ENCODE data around the gene ADAMTS17.

Gene ADAMTS17

DNA sequence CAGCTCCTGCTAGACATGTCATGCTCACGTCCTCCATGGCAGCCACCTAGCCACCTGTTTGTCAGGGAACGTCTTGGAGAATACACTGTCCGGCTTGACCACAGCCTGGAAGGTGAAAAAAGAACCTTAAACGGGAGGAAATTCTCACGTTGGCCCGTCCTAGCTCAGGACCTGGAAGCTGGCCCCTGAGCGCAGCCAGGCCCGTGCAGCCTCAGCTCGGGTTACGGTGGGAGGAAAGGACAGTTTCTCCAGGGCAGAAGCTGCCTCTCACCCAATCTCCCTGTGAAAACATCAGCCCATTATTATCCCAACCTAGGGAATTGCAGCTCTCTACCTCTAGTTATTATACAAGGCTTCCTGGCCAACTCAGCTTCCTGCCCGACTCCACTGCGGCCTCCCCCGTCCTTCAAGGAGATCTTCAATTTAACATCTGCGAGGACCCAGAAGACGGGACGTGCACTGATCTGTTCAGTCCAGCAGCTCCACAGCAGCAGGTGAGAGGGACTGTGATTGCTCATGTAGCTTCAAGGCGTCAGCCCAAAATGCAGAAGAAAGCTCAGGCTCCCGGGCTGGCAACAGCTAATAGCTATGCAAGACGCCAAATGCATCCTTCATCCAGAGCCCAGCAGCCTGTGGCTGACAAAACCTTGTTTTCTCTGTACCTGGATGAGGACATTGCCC lies 84.7 kb downstream of the ADAMTS17 start:
- no peak overlapping the region for H3K4me3 ChIP-seq (ENCODE audit: low read length)
- DNase-seq (ENCODE audit: low read depth) = no peak
- TF ChIP-seq, protein P1, sequence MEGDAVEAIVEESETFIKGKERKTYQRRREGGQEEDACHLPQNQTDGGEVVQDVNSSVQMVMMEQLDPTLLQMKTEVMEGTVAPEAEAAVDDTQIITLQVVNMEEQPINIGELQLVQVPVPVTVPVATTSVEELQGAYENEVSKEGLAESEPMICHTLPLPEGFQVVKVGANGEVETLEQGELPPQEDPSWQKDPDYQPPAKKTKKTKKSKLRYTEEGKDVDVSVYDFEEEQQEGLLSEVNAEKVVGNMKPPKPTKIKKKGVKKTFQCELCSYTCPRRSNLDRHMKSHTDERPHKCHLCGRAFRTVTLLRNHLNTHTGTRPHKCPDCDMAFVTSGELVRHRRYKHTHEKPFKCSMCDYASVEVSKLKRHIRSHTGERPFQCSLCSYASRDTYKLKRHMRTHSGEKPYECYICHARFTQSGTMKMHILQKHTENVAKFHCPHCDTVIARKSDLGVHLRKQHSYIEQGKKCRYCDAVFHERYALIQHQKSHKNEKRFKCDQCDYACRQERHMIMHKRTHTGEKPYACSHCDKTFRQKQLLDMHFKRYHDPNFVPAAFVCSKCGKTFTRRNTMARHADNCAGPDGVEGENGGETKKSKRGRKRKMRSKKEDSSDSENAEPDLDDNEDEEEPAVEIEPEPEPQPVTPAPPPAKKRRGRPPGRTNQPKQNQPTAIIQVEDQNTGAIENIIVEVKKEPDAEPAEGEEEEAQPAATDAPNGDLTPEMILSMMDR (conservative IDR thresholded peaks at IDR 0.05; ENCODE audit: low read length) = no peak

DNA sequence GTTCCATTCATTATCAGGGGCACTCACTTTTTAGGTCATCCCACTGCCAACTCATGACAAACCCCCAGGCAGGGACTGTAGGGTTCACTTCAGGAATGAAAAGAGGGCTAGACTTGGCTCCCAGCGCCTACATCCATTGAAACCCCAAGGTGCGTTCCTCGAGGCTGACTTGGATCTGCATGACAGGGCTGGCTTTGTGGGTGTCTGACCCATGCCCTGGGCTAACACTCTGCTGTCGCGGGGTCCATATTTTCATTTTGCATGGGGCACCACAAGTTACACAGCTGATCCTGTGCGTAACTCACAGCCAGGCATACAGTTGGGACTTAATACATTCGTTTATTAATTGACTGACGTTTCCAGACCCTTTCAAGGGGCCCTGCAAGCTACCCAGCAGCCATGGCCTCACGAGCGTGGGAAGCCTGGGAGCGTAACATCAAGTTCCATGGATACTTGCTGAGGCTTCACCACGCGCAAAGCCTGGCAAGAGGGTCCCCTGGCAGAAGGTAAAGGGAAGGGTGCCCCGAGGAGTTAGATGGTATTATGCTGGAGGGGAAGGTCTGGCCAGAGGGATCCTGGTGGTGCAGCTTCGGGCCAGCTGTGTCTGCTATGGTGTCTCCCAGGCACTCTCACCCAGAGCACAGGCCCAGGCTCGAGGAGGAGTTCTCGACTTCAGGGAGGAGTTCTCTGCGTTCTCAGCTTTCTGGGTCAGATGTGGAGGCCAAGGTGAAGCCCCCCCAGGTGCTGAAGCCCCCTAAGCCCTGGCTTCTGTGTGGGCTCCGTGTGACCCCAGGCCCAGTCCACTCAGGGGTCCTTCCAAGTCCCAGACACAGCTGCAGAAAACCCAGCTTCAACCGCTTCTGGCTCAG lies 85.4 kb downstream of the ADAMTS17 start:
- no peak for DNase-seq (ENCODE audit: low read depth)
- no peak overlapping the region for H3K4me3 ChIP-seq (ENCODE audit: low read length)
- TF ChIP-seq, protein P1 (conservative IDR thresholded peaks at IDR 0.05; ENCODE audit: low read length) = no peak

DNA sequence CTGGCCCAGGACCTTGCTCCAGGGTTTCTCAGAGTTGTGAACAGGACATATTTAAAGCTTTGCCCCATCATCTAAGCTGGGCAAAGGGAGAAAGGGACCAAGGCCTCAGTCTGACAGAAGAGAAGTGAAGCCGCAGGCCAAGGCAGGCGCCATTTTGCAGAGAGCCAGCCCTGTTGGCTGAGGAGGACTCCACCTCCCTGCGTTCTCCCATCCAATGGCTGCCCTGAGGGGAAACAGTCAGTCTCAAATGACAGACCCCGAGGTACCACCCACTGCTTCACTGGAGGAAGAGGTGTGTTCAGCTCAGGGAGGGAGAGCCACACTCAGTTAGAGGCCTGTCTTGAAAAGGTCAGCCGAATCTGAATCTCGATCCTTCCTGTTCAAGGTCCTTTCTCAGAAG lies 86.1 kb downstream of the ADAMTS17 start:
- no peak for DNase-seq (ENCODE audit: low read depth)
- H3K4me3 ChIP-seq (ENCODE audit: low read length) = no peak overlapping the region
- TF ChIP-seq, protein P1 (conservative IDR thresholded peaks at IDR 0.05; ENCODE audit: low read length) = no peak

DNA sequence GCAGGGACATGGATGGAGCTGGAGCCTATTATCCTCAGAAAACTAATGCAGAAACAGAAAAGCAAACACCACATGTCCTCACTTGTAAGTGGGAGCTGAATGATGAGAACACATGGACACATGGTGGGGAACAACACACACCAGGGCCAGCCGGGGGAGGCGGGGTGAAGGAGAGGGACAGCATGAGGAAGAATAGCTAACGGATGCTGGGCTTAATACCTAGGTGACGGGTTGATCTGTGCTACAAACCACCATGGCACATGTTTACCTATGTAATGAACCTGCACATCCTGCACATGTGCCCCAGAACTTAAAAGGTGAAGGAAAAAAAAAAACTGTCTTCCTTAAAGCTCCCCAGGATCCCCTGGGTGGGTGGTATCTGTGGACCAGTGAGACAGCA lies 87.1 kb downstream of the ADAMTS17 start:
- TF ChIP-seq, protein P1 (conservative IDR thresholded peaks at IDR 0.05; ENCODE audit: low read length) = no peak
- H3K4me3 ChIP-seq (ENCODE audit: low read length) = no peak overlapping the region
- DNase-seq (ENCODE audit: low read depth) = no peak

DNA sequence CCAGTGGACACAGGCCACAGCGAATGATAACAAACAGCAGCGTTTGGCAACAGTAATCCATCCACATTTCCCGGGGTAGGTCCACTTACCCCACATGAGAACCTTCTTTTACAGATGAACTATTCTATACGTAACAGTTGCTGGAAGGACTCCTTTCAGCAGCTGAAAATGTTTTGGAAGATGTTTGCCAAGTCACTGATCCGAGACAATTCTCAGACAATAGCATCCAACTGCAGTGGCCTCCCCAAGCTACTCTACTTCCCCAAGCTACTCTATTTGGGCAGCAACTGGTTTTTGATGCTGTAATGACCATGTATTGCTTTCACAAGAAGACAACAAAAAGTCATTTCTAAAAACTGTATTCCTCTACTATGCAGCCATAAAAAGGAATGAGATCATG lies 87.5 kb downstream of the ADAMTS17 start:
- no peak for DNase-seq (ENCODE audit: low read depth)
- TF ChIP-seq, protein P1 (conservative IDR thresholded peaks at IDR 0.05; ENCODE audit: low read length) = no peak
- no peak overlapping the region for H3K4me3 ChIP-seq (ENCODE audit: low read length)

DNA sequence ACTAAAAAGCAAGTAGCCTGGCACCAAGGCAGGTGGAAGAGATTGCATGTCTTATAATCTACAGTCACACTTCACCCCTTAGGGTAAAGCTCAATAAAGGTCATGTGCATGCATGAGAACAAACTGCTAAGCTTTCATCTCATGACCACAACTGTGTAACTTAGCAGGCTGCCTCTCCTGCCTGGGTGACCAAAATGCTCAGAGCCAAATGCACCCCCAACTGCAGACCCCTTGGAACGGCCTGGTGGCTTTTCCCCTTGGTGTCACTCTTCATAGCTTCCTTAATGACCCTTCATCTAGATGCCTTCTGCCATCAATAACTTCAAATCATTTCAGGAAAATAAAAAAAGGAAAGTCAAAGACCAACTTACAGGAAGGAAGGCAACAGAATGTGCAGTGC lies 88.1 kb downstream of the ADAMTS17 start:
- TF ChIP-seq, protein P1 (conservative IDR thresholded peaks at IDR 0.05; ENCODE audit: low read length) = no peak
- no peak overlapping the region for H3K4me3 ChIP-seq (ENCODE audit: low read length)
- DNase-seq (ENCODE audit: low read depth) = no peak
